A549 treated with ZK216348 at 1 μM for 4 hours (cell line): ENCODE measurements around the gene UBLCP1. TPM values are rescaled to one million over a fixed set of nuclear protein-coding genes. Genes with fewer than 3 reads are reported as not detected.

Source experiments
- total RNA-seq: library from RNA; stranded (reverse); fragments of 200-300 nt; extraction: Qiagen RNA extraction; gene quantifications from 5 replicates; pipeline ENCODE4 v1.2.3, GENCODE V29; 2022; ENCODE audit warnings: low read depth

UBLCP1 gene, protein sequence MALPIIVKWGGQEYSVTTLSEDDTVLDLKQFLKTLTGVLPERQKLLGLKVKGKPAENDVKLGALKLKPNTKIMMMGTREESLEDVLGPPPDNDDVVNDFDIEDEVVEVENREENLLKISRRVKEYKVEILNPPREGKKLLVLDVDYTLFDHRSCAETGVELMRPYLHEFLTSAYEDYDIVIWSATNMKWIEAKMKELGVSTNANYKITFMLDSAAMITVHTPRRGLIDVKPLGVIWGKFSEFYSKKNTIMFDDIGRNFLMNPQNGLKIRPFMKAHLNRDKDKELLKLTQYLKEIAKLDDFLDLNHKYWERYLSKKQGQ
- 23.6 to 42.9 TPM (median 33.7 TPM) in 5 replicates for total RNA-seq

DNA sequence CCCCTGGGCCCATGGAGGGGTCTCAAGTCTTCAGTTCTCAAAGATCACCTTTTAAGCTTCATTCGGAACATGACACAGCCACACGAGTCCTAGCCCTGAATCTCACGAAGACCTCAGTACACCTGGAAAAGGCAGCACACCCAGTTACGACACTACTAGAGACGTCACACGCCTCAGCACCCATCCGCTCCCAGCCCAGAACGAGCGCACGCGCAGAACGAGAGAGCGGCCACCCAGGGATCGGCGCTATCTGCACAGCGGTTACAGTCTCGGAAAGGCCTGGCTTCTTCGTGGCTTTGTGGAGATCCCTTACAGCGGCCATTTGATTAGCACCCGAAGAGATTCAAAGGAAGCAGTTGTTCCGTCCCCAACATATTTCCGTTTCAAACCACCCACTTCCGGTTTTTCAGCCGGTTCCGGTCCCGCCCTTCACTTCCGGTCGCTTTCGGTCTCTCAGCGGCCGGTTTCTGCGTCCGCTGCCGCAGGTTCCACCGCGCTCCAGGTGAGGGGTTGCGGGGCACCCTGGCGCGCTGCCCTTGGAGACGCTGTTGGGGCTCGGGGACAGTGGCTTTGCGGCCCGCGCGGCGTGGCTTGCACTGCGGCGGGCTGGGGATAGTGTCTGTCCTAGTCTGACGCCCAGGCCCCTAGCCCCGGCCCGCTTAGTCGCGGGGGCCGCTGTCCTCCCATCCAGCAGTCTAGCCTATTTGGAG lies at the start of gene UBLCP1:
Gene UBLCP1 (plus strand): TSS at position 432 of the 710 bp plus-strand sequence. CDS start 5,626 bp downstream, outside the sequence.

DNA sequence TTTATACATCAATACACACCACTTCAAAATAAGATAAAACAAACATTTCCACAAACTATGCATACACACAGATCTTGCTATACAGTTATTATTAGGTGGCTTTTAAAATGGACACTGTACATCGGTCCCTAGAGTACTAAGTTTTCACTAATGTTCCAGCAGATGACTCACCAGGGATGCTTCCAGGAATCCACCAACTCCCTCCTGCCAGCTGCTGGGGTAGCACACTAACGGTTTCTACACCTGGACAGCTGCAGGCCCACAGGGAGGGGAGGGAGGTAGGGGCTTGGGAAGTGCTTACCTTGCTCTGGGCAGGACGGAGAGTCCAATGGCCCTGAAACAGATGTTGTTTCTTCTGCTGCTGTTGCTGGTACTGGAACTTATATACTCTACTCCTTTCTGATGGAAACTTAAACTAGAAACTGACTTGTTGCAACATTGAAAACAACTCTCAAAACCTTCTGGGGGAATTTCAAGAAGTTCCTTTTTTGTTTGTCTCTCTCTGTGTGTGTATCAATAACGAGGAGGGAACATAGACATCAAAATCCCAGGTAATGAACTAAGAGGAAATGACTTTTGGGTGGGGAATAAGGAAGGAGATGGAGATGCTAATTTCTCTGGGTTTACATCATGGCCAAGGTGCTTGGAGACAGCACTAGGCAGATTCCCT lies 67.2 kb downstream of the UBLCP1 start, which contains the start of gene IL12B:
Gene IL12B (minus strand): TSS at position 357 of the 670 bp plus-strand sequence. CDS start 3,705 bp downstream, outside the sequence.

Other genes starting within 250 kb of the UBLCP1 start
- gene EBF1, start 163.4 kb upstream of the UBLCP1 start, total RNA-seq, result 0.38 to 1.8 TPM (median 0.71 TPM) in 5 replicates
- gene RNF145, start 53.7 kb upstream of the UBLCP1 start, total RNA-seq, result 128 to 155 TPM (median 142 TPM) in 5 replicates
- 0.05 to 0.11 TPM (median 0.09 TPM) in 3 of 5 replicates, not detected in the others for gene IL12B, start 67.2 kb downstream of the UBLCP1 start, total RNA-seq